Activated naive CD8-positive, alpha-beta T cell treated with anti-CD3 and anti-CD28 coated beads for 36 hours (primary cell): ENCODE measurements around the gene STX16. TPM values are rescaled to one million over a fixed set of nuclear protein-coding genes. Genes with fewer than 3 reads are reported as not detected.

Source experiments
- DNase-seq: peaks from one replicate; pipeline ENCODE4 v3.0.0; 2021
- H3K27ac Mint-ChIP-seq: one replicate; pipeline ENCODE4 v1.8.0; 2022; ENCODE audit warnings: mild to moderate bottlenecking, moderate library complexity, mixed read lengths
- H3K27me3 Mint-ChIP-seq: one replicate; pipeline ENCODE4 v1.8.0; 2022; ENCODE audit warnings: mild to moderate bottlenecking, mixed read lengths
- H3K36me3 Mint-ChIP-seq: one replicate; pipeline ENCODE4 v1.8.0; 2021; ENCODE audit warnings: mild to moderate bottlenecking, mixed read lengths
- H3K4me1 Mint-ChIP-seq: one replicate; pipeline ENCODE4 v1.8.0; 2021; ENCODE audit warnings: mixed read lengths
- H3K4me3 Mint-ChIP-seq: one replicate; pipeline ENCODE4 v1.8.0; 2022; ENCODE audit warnings: mild to moderate bottlenecking, moderate library complexity, mixed read lengths
- H3K9me3 Mint-ChIP-seq: one replicate; pipeline ENCODE4 v1.8.0; 2022; ENCODE audit warnings: mixed read lengths
- total RNA-seq, 2 experiments: library from RNA; stranded (reverse); gene quantifications; one replicate each; pipeline ENCODE4 v1.2.3, GENCODE V29; 2021

STX16 gene
- total RNA-seq, 2 experiments from 2014 or later, result 84.0 to 93.5 TPM

GRCh38 chr20:58651946-58652605, 993 bp downstream of the STX16 start:
- H3K4me3 Mint-ChIP-seq, result peak overlapping the region; percentile 99
- peaks cover 24% of the 10 kb centered on the region for H3K4me1 Mint-ChIP-seq
- H3K27ac Mint-ChIP-seq, result peak overlapping the region; percentile 99
- H3K9me3 Mint-ChIP-seq, result no peaks in the 10 kb centered on the region
- DNase-seq, result peak; percentile 52
- H3K27me3 Mint-ChIP-seq, result no peaks in the 10 kb centered on the region
- peaks cover 28% of the 10 kb centered on the region for H3K36me3 Mint-ChIP-seq

GRCh38 chr20:58652606-58653294, 1.7 kb downstream of the STX16 start:
- Mint-ChIP-seq H3K27ac (peak overlapping the region; percentile 99), H3K9me3 (no peaks in the 10 kb centered on the region), H3K4me3 (peak overlapping the region; percentile 99), H3K27me3 (no peaks in the 10 kb centered on the region), H3K36me3 (peaks cover 28% of the 10 kb centered on the region), H3K4me1 (peaks cover 31% of the 10 kb centered on the region)
- DNase-seq, result no peak

- no peaks in the 10 kb centered on the region for H3K27me3 Mint-ChIP-seq
- no peak overlapping the region for H3K27ac Mint-ChIP-seq
- peaks cover 35% of the 10 kb centered on the region for H3K36me3 Mint-ChIP-seq
- peak overlapping the region; percentile 4 for H3K4me3 Mint-ChIP-seq
- no peak for DNase-seq
- no peaks in the 10 kb centered on the region for H3K9me3 Mint-ChIP-seq
- H3K4me1 Mint-ChIP-seq, result peaks cover 39% of the 10 kb centered on the region
These were observed 3.3 kb downstream of the STX16 start for GRCh38 chr20:58654337-58654736.

GRCh38 chr20:58655328-58656107, 4.4 kb downstream of the STX16 start:
- H3K4me1 Mint-ChIP-seq, result peaks cover 46% of the 10 kb centered on the region
- no peak for DNase-seq
- peaks cover 42% of the 10 kb centered on the region for H3K36me3 Mint-ChIP-seq
- peak overlapping the region; percentile 83 for H3K27ac Mint-ChIP-seq
- H3K4me3 Mint-ChIP-seq, result peak overlapping the region; percentile 76
- H3K9me3 Mint-ChIP-seq, result no peaks in the 10 kb centered on the region
- H3K27me3 Mint-ChIP-seq, result no peaks in the 10 kb centered on the region

- Mint-ChIP-seq H3K27me3 (no peaks in the 10 kb centered on the region), H3K36me3 (peaks cover 41% of the 10 kb centered on the region), H3K27ac (peak overlapping the region; percentile 83), H3K4me3 (peak overlapping the region; percentile 76), H3K4me1 (peaks cover 58% of the 10 kb centered on the region), H3K9me3 (no peaks in the 10 kb centered on the region)
- DNase-seq, result no peak
These were observed 5.7 kb downstream of the STX16 start for GRCh38 chr20:58656831-58657230.

GRCh38 chr20:58657262-58657661, 6.2 kb downstream of the STX16 start:
- Mint-ChIP-seq H3K27me3 (no peaks in the 10 kb centered on the region), H3K4me1 (peaks cover 62% of the 10 kb centered on the region), H3K4me3 (peak overlapping the region; percentile 76), H3K36me3 (peaks cover 42% of the 10 kb centered on the region), H3K27ac (peak overlapping the region; percentile 83), H3K9me3 (no peaks in the 10 kb centered on the region)
- no peak for DNase-seq

GRCh38 chr20:58657986-58658385, 6.9 kb downstream of the STX16 start:
- DNase-seq, result no peak
- peak overlapping the region; percentile 76 for H3K4me3 Mint-ChIP-seq
- peaks cover 38% of the 10 kb centered on the region for H3K36me3 Mint-ChIP-seq
- H3K4me1 Mint-ChIP-seq, result peaks cover 64% of the 10 kb centered on the region
- H3K27me3 Mint-ChIP-seq, result no peaks in the 10 kb centered on the region
- no peaks in the 10 kb centered on the region for H3K9me3 Mint-ChIP-seq
- H3K27ac Mint-ChIP-seq, result peak overlapping the region; percentile 83

- Mint-ChIP-seq H3K27me3 (no peaks in the 10 kb centered on the region), H3K9me3 (no peaks in the 10 kb centered on the region), H3K36me3 (peaks cover 41% of the 10 kb centered on the region), H3K4me1 (peaks cover 65% of the 10 kb centered on the region), H3K4me3 (peak overlapping the region; percentile 72), H3K27ac (peak overlapping the region; percentile 81)
- DNase-seq, result no peak
These were observed 7.7 kb downstream of the STX16 start for GRCh38 chr20:58658760-58659159.

- Mint-ChIP-seq H3K27ac (peak overlapping the region; percentile 83), H3K4me1 (peaks cover 71% of the 10 kb centered on the region), H3K9me3 (no peaks in the 10 kb centered on the region), H3K36me3 (peaks cover 43% of the 10 kb centered on the region), H3K4me3 (peak overlapping the region; percentile 72), H3K27me3 (no peaks in the 10 kb centered on the region)
- DNase-seq, result no peak
These were observed 8.8 kb downstream of the STX16 start for GRCh38 chr20:58659841-58660240.

- peaks cover 45% of the 10 kb centered on the region for H3K36me3 Mint-ChIP-seq
- DNase-seq, result peak; percentile 22
- no peaks in the 10 kb centered on the region for H3K9me3 Mint-ChIP-seq
- H3K27me3 Mint-ChIP-seq, result no peaks in the 10 kb centered on the region
- peaks cover 73% of the 10 kb centered on the region for H3K4me1 Mint-ChIP-seq
- H3K27ac Mint-ChIP-seq, result peak overlapping the region; percentile 94
- peak overlapping the region; percentile 68 for H3K4me3 Mint-ChIP-seq
These were observed 9.9 kb downstream of the STX16 start for GRCh38 chr20:58660855-58661597.

- Mint-ChIP-seq H3K9me3 (no peaks in the 10 kb centered on the region), H3K4me3 (peak overlapping the region; percentile 68), H3K27me3 (no peaks in the 10 kb centered on the region), H3K36me3 (peaks cover 42% of the 10 kb centered on the region), H3K4me1 (peaks cover 68% of the 10 kb centered on the region), H3K27ac (peak overlapping the region; percentile 94)
- no peak for DNase-seq
These were observed 10.8 kb downstream of the STX16 start for GRCh38 chr20:58661598-58662473.

GRCh38 chr20:58664331-58664730, 13.2 kb downstream of the STX16 start:
- H3K27me3 Mint-ChIP-seq, result no peaks in the 10 kb centered on the region
- no peak overlapping the region for H3K4me3 Mint-ChIP-seq
- peaks cover 57% of the 10 kb centered on the region for H3K4me1 Mint-ChIP-seq
- peak overlapping the region; percentile 76 for H3K27ac Mint-ChIP-seq
- no peak for DNase-seq
- H3K9me3 Mint-ChIP-seq, result no peaks in the 10 kb centered on the region
- peaks cover 33% of the 10 kb centered on the region for H3K36me3 Mint-ChIP-seq

GRCh38 chr20:58664883-58665282, 13.8 kb downstream of the STX16 start:
- H3K4me1 Mint-ChIP-seq, result peaks cover 56% of the 10 kb centered on the region
- H3K4me3 Mint-ChIP-seq, result no peak overlapping the region
- H3K36me3 Mint-ChIP-seq, result peaks cover 31% of the 10 kb centered on the region
- H3K9me3 Mint-ChIP-seq, result no peaks in the 10 kb centered on the region
- peak overlapping the region; percentile 68 for H3K27ac Mint-ChIP-seq
- no peak for DNase-seq
- H3K27me3 Mint-ChIP-seq, result no peaks in the 10 kb centered on the region

GRCh38 chr20:58665606-58666005, 14.5 kb downstream of the STX16 start:
- H3K4me1 Mint-ChIP-seq, result peaks cover 52% of the 10 kb centered on the region
- no peak for DNase-seq
- no peaks in the 10 kb centered on the region for H3K27me3 Mint-ChIP-seq
- H3K4me3 Mint-ChIP-seq, result no peak overlapping the region
- peaks cover 30% of the 10 kb centered on the region for H3K36me3 Mint-ChIP-seq
- no peaks in the 10 kb centered on the region for H3K9me3 Mint-ChIP-seq
- H3K27ac Mint-ChIP-seq, result no peak overlapping the region
